GM19193 (cell line): ENCODE measurements around the gene TMEM45A.

Experiments used
- POLR2A ChIP-seq: IDR thresholded peaks from 4 replicates; pipeline ENCODE4 v1.6.1; 2011; ENCODE audit not compliant: insufficient read depth, insufficient read length; ENCODE audit errors: extremely low read depth

TMEM45A gene

GRCh38 chr3:100470951-100471350 lies 21.5 kb upstream of the TMEM45A start:
- TF ChIP-seq POLR2A: no peak

GRCh38 chr3:100471444-100471843 lies 21.0 kb upstream of the TMEM45A start:
- no peak for TF ChIP-seq POLR2A

- TF ChIP-seq POLR2A: no peak
Observed at GRCh38 chr3:100480081-100480480, 12.3 kb upstream of the TMEM45A start.

GRCh38 chr3:100482176-100482575 lies 10.2 kb upstream of the TMEM45A start:
- TF ChIP-seq POLR2A: no peak

- no peak for TF ChIP-seq POLR2A
Observed at GRCh38 chr3:100483529-100483928, 8.9 kb upstream of the TMEM45A start.

- TF ChIP-seq POLR2A: no peak
Observed at GRCh38 chr3:100486808-100487207, 5.6 kb upstream of the TMEM45A start.

- no peak for TF ChIP-seq POLR2A
Observed at GRCh38 chr3:100489118-100489517, 3.3 kb upstream of the TMEM45A start.

- no peak for TF ChIP-seq POLR2A
Observed at GRCh38 chr3:100496711-100497261, 4.4 kb downstream of the TMEM45A start.

- TF ChIP-seq POLR2A: no peak
Observed at GRCh38 chr3:100499651-100500050, 7.2 kb downstream of the TMEM45A start.

- TF ChIP-seq POLR2A: no peak
Observed at GRCh38 chr3:100500320-100500880, 8.0 kb downstream of the TMEM45A start.

- no peak for TF ChIP-seq POLR2A
Observed at GRCh38 chr3:100503448-100503847, 11.0 kb downstream of the TMEM45A start.

- TF ChIP-seq POLR2A: no peak
Observed at GRCh38 chr3:100506355-100506754, 13.9 kb downstream of the TMEM45A start.

- TF ChIP-seq POLR2A: no peak
Observed at GRCh38 chr3:100516232-100516631, 23.8 kb downstream of the TMEM45A start.

- no peak for TF ChIP-seq POLR2A
Observed at GRCh38 chr3:100516838-100517237, 24.4 kb downstream of the TMEM45A start.

GRCh38 chr3:100517276-100517675 lies 24.9 kb downstream of the TMEM45A start:
- no peak for TF ChIP-seq POLR2A

GRCh38 chr3:100518244-100518643 lies 25.8 kb downstream of the TMEM45A start:
- TF ChIP-seq POLR2A: no peak

GRCh38 chr3:100518983-100519382 lies 26.6 kb downstream of the TMEM45A start:
- TF ChIP-seq POLR2A: no peak
